Mucosa of gallbladder (tissue), 1 donor: ENCODE results near the gene KCNJ18. TPM values are rescaled to one million over a fixed set of nuclear protein-coding genes. Genes with fewer than 3 reads are reported as not detected.
"Not testable (repeated sequence)": the region's sequence is repeated elsewhere in the genome, so short reads cannot be mapped to it uniquely, and the experiment has no call there.

Experiments
- DNase-seq: peaks from one replicate; pipeline ENCODE4 v3.0.0-alpha.2; 2020; ENCODE audit warnings: low spot score
- total RNA-seq: library from RNA; stranded (reverse); gene quantifications from one replicate; pipeline ENCODE4 v1.2.1, GENCODE V29; 2021
- donor health status: DM: no; HTN: no; CAD: no.

Gene KCNJ18
- total RNA-seq, 1 donor from 2014 or later = not detected

DNA sequence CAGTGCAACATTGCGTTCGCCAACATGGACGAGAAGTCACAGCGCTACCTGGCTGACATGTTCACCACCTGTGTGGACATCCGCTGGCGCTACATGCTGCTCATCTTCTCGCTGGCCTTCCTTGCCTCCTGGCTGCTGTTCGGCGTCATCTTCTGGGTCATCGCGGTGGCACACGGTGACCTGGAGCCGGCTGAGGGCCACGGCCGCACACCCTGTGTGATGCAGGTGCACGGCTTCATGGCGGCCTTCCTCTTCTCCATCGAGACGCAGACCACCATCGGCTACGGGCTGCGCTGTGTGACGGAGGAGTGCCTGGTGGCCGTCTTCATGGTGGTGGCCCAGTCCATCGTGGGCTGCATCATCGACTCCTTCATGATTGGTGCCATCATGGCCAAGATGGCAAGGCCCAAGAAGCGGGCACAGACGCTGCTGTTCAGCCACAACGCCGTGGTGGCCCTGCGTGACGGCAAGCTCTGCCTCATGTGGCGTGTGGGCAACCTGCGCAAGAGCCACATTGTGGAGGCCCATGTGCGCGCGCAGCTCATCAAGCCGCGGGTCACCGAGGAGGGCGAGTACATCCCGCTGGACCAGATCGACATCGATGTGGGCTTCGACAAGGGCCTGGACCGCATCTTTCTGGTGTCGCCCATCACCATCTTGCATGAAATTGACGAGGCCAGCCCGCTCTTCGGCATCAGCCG is 10.8 kb downstream of the KCNJ18 start:
- DNase-seq = not testable (repeated sequence)

DNA sequence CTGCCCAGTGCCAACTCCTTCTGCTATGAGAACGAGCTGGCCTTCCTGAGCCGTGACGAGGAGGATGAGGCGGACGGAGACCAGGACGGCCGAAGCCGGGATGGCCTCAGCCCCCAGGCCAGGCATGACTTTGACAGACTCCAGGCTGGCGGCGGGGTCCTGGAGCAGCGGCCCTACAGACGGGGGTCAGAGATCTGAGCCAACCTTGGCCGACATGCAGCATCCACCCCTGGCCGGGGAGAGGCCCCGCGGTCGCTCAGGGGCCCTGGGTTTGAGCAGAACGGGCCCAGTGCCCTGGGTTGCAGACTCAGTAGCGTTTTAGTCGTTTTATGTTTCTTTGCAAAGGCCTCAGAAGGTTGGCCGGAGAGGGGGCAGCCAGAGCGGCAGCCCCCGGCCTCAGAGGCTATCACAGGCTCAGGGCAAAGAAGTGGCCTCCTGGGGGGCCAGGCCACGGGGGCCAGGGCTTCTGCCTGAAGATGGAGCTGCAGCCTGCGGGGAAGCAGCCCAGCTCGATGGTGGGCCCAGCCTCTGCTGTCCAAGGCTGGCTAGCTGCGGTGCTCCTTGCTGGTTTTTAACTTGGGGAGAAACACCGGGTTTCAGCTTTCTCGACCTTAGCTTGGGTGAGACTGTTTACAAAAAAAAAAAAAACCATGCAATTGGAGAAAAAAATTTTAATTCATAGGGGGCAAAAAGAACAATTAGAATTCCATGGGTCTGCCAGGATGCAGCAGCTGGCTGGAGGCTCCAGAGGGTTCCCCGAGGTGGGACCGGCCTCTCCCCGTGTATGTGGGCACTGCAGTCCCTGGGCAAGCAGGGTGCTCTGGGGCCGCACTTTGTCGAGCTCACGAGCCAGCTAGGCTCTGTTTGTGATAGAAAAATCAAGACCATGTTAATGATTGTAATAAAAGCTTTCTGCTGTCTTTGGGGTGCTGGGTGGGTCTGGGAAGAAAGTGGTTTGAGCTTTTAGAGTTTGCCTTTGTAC is 11.9 kb downstream of the KCNJ18 start:
- DNase-seq = not testable (repeated sequence)

DNA sequence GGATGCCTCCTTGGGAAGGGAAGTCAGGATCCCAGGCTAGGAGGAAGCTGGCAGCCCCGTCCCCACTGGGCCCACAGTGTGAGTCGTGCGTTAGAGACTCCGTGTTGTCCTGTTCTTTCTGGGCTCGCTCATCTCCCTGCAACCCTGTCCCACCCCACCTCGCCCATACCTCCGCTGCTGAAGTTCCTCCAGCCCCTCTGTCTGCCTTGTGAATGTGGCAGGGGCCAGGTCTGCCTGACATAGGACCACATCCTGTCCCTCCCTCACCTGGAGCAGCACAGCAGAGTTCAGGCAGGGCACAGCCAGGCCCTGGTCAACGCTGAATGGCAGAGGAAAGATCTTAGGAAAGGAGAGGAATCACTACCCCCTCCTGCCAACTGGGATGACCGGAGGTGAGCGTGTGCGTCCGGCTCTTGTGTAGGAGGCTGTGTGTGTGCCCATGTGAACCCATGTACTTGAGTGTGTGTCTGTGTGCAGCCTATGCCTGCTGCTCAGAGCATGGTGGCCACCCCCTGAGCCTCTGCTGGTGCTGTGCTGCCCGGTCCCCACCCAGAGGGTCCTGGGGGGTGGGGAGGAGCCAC is 12.8 kb downstream of the KCNJ18 start:
- no peak for DNase-seq

DNA sequence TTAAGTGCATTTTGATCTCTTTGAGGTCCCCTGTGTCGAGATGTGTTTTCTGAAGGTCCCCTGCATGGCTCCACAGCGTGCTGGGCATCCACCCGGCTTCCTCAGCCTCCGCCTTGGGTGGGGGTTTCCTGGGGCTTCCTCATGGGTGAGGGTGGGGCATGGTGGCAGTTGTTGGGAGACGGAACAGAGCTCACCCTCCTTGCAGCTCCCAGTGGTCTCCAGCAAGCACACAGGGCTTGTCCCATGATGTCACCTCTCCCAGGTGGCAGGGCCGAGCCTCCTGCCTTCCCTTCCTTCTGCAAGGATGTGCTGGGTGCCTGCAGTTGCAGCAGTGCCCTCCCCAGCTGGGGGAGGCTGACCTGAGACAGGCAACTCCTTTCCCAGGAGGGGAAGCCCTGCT is 13.4 kb downstream of the KCNJ18 start:
- DNase-seq = not testable (repeated sequence)

DNA sequence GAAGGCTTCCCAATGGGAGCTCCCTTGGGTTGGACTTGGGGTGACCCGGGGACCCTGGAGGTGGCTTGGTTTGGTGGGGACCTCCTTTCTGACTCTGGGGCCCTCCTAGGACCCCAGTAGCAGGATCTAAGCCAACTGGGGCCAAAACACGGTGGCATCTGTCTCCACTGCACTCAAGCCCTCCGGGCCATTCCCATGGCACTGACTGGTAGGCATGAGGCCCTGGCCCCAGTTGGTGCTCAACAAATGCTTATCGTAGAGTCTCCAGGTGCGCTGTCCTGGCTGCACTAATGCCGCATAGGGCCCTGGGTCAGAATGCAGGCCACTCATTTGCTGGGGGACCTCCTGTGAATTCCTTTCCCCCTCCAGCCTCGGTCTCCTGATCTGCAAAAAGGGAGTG is 14.2 kb downstream of the KCNJ18 start:
- not testable (repeated sequence) for DNase-seq

DNA sequence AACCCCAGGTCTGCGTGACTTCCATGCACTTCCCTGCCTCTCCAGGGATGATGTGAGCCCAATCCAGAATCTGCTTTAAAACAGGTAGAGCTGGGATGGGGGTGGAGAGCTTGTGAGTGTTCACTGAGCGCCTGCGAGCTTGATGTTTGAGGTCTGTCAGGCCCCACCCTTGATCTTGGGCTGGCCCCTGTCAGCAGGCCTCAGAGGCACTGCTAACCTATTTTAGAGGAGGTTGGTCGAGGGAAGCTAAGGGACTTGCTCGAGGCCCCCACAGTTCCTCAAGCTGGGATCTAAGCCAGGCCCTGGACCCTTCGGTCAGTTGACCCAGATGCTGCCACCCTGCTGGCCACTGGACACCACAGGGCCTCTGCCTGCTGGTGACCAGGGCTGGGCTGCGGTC is 14.8 kb downstream of the KCNJ18 start:
- DNase-seq = not testable (repeated sequence)

DNA sequence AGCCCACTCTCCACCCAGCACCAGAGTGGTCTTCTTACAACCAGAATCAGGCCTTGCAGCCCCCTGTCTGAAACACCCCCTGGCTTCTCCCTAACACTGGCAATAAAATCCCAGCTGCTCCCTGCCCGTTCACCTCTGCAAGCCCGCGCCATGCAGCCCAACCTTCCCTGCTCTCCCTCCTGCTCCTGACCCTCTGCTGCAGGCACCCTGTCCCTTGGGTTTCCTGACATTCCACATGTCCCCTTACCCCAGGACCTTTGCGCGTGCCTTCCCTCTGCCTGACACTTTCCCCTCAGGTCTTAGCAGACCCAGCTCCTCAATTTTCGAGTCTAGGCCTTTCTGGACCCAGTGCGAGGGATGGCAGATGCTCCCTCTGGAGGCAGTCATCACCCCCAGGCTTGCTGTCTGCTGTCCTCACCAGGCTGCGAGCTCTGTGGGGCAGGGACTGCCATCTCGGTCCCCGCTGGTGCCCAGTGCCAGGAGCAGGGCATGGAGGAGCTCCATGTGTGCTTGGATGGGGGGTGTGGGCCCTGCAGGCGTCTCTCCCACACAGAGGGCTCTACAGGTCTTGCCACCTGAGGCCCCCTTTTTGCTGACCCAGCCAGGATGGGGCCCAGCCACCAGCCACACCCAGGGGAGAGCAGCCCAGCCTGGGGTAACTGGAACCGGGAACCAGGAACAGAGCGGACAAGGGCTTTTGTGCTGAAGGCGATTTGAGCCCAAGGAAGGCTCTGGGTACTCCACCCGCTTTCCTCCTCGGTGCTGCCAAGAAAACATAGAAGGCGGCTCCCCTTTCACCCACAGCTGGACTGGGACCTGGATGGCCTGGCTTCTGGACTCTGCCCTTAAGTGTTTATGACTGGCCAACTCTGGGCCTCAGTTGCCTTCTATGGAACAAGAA is 15.6 kb downstream of the KCNJ18 start:
- not testable (repeated sequence) for DNase-seq

DNA sequence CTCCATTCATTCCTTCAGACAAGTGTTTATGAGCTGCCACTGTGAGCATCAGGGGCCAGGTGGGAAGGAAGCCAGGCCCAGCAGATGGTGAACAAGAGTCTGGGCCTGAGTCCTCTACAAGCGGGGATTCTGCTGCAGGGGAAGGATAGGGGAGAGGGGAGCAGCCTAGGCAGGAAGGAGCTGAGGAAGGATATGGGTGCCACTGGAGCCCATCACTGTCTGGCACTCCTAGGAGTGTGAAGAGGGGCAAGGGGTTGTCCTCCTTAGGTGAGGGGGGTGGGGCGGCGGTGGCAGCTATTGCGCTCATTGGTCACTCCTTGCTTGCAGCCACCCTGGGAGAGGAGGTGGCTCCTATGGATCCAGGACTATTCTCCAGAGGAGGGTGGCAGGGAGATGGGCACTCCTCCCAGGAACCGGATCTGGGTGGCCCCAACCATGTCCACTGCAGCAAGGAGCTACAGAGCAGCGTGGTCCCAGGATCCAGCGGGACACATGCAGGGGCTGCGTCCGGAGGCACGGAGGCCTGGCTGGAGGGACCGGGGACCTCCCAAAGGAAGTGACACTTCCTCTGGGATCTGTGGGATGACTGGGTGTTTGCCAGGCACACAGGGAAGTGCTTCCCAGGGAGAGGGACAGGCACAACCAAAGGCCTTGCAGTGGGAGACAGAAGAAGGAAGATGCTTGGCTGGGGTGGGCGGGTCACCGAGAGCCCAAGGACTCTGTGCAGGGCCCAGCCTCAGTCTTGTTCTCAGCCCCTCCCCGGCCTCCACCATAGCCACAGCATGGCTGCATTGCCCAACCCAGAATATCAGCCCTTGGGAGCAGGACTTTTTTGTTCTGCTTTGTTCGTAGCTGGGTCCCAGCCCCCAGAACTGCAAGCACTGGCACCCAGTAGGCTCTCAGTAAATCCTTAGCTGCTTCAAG is 16.6 kb downstream of the KCNJ18 start:
- not testable (repeated sequence) for DNase-seq

DNA sequence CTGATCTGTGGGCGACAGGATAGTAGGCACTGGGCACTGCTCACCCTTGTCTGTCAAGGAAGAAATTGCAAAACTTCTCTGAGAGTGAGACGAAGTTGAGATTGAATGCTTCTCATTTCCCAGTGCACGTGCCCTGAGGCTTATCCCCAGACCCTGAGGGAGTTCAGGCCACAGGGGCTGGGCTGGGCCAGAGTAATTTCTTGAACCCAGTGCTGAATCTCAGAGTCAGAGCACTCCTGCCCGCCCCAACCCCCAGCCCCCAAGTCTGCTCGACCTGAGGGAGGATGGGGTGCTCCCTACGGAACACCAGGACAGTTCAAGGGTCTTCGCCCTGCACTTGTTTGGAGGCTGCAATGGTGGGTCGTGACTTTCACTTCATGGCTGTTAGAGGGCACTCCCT is 17.7 kb downstream of the KCNJ18 start:
- DNase-seq = not testable (repeated sequence)

DNA sequence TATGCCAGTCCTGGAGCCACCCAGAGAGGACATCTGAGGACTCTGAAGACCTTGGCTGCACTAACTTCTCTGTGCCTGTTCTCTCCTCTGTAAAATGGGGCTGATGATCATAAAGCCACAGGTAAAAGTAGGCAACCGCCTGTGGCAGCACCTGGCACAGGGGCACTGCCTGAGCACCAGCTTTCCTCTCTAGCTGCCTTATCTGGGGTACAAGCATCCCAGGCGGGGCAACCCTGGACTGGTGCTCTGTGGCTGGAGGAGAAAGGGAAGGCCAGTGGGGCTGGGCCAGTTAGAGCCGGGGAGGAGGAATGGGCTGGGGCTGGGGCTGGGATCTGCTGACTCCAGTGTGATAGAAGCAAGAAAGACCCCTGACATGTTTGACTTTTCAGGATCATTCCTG is 18.2 kb downstream of the KCNJ18 start:
- not testable (repeated sequence) for DNase-seq

DNA sequence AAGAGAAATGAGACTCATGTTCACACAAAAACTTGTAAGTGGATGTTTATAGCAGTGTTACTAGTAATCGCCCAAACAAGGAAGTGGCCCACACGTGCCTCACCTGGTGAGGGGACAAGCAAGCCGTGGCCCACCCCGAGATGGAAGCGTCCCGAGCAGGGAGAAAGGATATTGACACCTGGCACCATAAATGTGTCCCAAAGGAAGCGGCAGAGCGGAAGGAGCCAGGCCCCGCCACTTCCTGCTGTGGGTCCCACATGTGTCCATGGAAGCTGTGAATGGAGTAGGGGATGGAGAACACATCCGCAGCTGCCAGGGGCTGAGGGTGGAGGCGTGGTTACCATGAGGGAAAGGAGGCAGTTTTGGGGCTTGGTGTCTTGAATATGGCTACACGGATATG is 18.9 kb downstream of the KCNJ18 start:
- no peak for DNase-seq

DNA sequence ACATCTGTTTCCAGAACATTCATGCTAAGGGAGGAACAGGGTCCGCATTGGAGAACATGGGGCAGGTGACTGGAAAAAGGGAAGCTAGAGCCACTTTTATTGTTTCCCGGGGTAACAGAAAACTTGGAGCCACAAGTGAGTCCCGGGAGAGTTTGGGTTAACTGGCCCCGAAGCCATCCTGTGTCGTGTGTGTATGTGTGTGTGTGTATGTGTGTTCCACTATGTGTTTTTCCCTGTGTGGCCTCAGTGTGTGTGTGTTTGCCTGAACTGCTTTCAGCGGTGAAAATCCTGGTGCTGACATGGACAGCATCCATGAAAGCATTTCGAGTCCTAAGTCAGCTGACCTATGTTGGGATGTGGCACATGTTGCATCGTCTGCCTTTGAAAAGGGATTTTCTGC is 20.7 kb downstream of the KCNJ18 start:
- DNase-seq = not testable (repeated sequence)

DNA sequence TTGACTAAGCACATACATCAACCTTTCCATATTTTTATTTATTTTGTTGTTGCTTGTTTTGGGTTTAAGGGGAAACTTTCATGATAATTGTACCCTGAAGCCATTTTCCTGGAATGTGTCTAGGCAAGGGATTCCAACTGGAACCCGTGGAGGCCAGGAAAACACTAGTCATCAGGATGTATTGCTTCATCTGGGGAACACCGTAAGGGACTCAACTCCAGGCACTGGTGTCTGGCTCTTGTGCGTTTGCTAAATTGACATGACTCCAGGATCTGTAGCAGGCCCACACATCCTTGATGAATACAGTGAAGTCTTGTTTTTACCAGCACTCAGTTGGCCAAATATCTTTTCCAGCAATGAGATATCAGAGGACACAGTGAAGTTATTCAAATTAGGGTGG is 21.3 kb downstream of the KCNJ18 start:
- not testable (repeated sequence) for DNase-seq

DNA sequence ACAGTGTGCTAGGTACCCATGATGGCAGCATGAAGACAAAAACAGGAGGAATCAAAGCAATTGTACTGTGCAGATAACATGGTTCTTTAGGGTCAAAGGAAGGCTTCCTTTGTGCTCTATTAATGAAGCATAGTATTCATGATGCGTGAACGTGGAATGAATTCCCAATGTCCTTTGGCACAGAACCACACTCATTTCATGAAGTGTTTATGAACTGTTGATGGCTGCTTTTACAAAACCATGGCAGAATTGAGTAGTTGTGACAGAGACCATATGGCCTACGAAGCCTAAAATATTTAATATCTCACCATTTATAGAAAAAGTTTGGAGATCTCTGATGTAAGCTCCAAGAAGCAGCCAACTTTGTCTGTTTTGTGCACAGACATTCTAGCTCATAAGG is 22.4 kb downstream of the KCNJ18 start:
- not testable (repeated sequence) for DNase-seq

DNA sequence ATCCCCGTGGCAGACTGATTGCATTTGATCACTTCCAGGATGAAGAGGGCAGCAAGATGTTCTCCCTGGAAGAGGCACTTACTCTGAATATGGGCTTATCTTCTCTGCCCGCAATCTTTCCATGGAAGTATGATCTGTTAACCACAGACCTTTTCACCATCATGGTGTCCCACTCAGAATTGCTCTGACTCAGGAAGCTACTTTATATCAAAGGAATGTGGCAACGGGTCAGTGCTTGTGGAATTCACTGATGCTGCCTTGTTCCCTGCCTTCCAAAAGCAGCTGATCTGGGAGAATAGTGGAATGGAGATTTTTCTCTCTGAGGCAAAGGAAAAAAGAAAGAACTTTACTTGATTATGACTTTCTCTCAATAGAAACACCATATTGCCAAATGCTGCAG is 23.6 kb downstream of the KCNJ18 start:
- not testable (repeated sequence) for DNase-seq

DNA sequence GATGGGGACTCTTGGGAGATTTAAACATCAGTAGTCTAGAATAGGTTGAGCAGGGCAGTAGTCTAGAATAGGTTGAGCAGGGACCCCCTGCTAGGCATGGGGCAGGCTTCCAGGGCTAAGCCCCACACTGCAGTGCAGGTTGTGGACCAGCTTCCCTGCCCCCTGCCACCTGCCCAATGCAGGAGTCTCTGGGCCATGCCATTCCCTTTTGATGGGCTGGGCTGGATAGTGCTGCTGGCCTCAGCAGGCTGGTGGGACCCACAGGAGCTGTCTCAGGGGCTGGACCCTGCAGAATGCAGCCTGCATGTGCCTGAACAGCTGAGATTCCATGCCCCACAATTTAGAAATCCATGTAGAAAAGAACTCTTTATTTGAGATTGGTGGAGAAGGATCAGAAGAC is 26.6 kb downstream of the KCNJ18 start:
- not testable (repeated sequence) for DNase-seq

DNA sequence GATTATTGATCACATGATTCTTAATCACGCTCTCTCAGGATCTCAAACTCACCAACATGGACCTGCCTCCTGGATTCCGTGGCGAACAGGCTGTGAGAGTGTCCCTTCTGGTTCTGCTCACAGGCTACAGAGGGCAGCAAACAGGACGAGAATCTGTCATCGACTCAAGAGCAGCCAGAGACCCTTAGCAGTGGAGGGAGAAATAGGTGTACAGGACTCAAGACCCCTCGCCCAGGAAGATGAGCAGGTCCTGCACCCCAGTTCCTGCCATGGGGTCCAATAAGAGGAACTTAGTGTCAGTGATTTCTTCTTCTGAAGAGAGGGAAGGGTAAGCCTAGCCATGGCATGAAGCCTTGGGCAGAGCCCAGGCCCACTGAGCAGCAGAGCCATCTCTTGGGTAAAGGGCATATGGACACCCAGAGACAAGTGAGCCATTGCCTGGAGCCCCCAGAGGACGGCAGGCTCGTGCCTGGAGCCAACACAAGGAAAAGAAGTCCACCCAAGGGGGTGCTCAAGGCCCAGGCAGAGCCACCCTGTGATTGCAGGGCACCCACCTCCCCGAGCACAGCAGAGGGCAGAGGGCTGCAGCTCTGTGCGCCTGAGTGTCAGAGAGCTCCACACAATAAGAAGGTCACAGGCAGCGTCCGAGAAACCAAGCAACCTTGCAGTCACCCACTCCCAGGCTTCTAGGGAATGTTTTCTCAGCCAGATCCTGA is 27.3 kb downstream of the KCNJ18 start:
- DNase-seq = not testable (repeated sequence)

DNA sequence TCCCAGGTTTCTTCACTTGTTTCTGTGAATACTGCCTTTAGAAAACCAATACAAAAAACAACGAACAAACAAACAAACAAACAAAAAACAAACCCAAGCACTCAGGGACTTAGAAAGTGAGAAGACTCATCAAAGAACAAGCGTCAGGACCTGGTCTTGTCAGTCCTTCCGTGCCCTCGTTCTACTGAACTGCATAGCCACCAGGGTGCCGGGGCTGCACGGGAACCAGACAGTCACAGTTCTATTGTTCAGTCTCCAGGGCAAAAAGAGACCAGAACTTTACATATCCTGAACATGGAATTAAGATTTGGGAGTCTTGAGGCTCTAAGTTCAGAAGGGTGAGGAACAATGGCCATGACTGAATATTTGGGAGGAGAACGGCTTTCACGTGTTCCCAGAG is 28.2 kb downstream of the KCNJ18 start:
- not testable (repeated sequence) for DNase-seq

DNA sequence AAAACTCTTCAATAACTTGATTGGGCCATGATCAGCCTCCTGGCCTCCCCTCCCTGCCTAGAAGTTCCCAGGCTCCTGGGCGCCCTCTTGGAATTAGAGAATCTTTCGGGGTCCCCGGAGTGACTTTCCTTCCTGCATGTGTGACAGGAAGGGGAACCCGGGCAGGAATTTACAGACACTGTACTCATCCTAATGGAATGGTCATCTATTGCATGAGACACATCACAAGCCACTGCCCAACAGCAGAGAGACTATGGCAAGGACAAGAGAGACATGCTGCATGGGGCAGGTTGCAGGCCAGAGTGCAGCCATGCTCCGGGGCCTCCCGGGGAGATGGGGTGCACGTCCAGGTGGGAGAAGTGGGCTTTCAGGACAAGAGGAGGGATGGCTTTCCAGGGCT is 29.9 kb downstream of the KCNJ18 start:
- not testable (repeated sequence) for DNase-seq
